K562 (cell line): ENCODE results near the gene GIPC3. TPM values are rescaled to one million over a fixed set of nuclear protein-coding genes. Genes with fewer than 3 reads are reported as not detected.

Experiments
- ATAC-seq: fragments of 200-7000 bp; cut with Tn5 transposase; 3 replicates; pipeline ENCODE4 v1.9.1; 2020; ENCODE audit warnings: moderate library complexity
- BruUV-seq: library from RNA; stranded (reverse); fragments of 400-500 nt; replicated peaks from 2 replicates; lab custom pipeline; 2021; lab: Mats Ljungman, UMichigan
- CTCF ChIA-PET: fragments of 300-600 bp; formaldehyde crosslinking; extraction: SDS; loops from one replicate; lab custom pipeline; 2021; ENCODE audit warnings: low intra/inter-chr PET ratio; lab: Yijun Ruan, JAX
- POLR2A ChIA-PET: fragments of 300-600, 350-650 bp; sonication (Branson Sonifier 250); formaldehyde crosslinking; extraction: SDS; loops from one replicate; lab custom pipeline; 2021; ENCODE audit warnings: antibody characterized with exemption, inconsistent platforms; lab: Yijun Ruan, JAX
- DNase-seq, 4 experiments: peaks; one replicate each; pipeline versions ENCODE4 v3.0.0 to v3.0.0-alpha.2; 2011 to 2018; ENCODE audit warnings: low spot score in 3 of 4, mixed read lengths in 3 of 4; ENCODE audit errors: extremely low read depth in 1 of 4
- FAIRE-seq: peaks from 2 replicates; lab custom pipeline; 2011; peaks lifted over from hg19 to GRCh38; lab: Jason Lieb, UNC
- H2AFZ ChIP-seq: 2 replicates; pipeline ENCODE4 v1.6.0; 2011; ENCODE audit warnings: low read depth, low read length, control low read depth, inconsistent platforms
- H3K27ac ChIP-seq: fragments of 200-600 bp; 3 replicates; pipeline ENCODE4 v1.8.0; 2011; ENCODE audit warnings: low read depth, mild to moderate bottlenecking, control low read depth, inconsistent platforms, low read length, moderate library complexity, mixed read lengths; ENCODE audit errors: extremely low read depth
- H3K27me3 ChIP-seq, 2 experiments: fragments of 300-600 bp in 1 of 2; 2 replicates in 1 of 2; 3 replicates in 1 of 2; pipeline versions ENCODE4 v1.6.0 to v1.8.0; 2011; ENCODE audit warnings: inconsistent platforms in 2 of 2, low read length in 2 of 2, mild to moderate bottlenecking in 1 of 2, mixed read lengths in 1 of 2, moderate library complexity in 1 of 2; ENCODE audit not compliant: control insufficient read depth in 2 of 2, insufficient read depth in 2 of 2
- H3K36me3 ChIP-seq: fragments of 300-600 bp; 3 replicates; pipeline ENCODE4 v1.8.0; 2011; ENCODE audit warnings: mild to moderate bottlenecking, low read length, inconsistent platforms; ENCODE audit not compliant: control insufficient read depth, insufficient read depth
- H3K4me1 ChIP-seq, 2 experiments: fragments of 200-600 bp in 1 of 2; replicated peaks in 1 of 2; 2 replicates in 1 of 2; 3 replicates in 1 of 2; pipeline versions ENCODE4 v1.5.1 to v1.8.0; 2011; ENCODE audit warnings: inconsistent platforms in 2 of 2, low read length in 2 of 2, mild to moderate bottlenecking in 1 of 2, mixed read lengths in 1 of 2, moderate library complexity in 1 of 2; ENCODE audit not compliant: control insufficient read depth in 2 of 2, insufficient read depth in 2 of 2
- H3K4me2 ChIP-seq: 2 replicates; pipeline ENCODE4 v1.6.1; 2011; ENCODE audit warnings: low read length, control low read depth, inconsistent platforms, mixed read lengths; ENCODE audit not compliant: insufficient read depth
- H3K4me3 ChIP-seq: fragments of 200-600 bp; sonication (generic), shearing (Covaris generic); 2 replicates; pipeline ENCODE4 v1.5.1; 2016; ENCODE audit warnings: control low read depth, inconsistent platforms
- H3K79me2 ChIP-seq: fragments of 200-600 bp; 3 replicates; pipeline ENCODE4 v1.8.0; 2011; ENCODE audit warnings: low read length, inconsistent platforms; ENCODE audit not compliant: control insufficient read depth, insufficient read depth
- H3K9ac ChIP-seq, 2 experiments: 2 replicates each; pipeline versions ENCODE4 v1.6.0 to v1.6.1; 2011; ENCODE audit warnings: low read depth in 2 of 2, low read length in 2 of 2, control low read depth in 1 of 2, inconsistent platforms in 1 of 2, mild to moderate bottlenecking in 1 of 2, mixed read lengths in 1 of 2; ENCODE audit not compliant: insufficient read depth in 1 of 2
- H3K9me1 ChIP-seq: one replicate; pipeline ENCODE4 v1.6.0; 2011; ENCODE audit warnings: inconsistent platforms, mild to moderate bottlenecking, low read length, moderate library complexity; ENCODE audit not compliant: control insufficient read depth, insufficient read depth
- H3K9me3 ChIP-seq: replicated peaks from 2 replicates; pipeline ENCODE4 v1.5.1; 2011; ENCODE audit warnings: low read depth, low read length, inconsistent platforms; ENCODE audit not compliant: control insufficient read depth, insufficient read depth
- H4K20me1 ChIP-seq: replicated peaks from 2 replicates; pipeline ENCODE4 v1.6.1; 2011; ENCODE audit warnings: low read length, inconsistent platforms, mixed read lengths; ENCODE audit not compliant: control insufficient read depth, insufficient read depth
- ARHGAP35 ChIP-seq: fragments of 450-650 bp; IDR thresholded peaks from 2 replicates; pipeline ENCODE4 v1.6.1; 2018; ENCODE audit not compliant: partially characterized antibody
- PATZ1 ChIP-seq: fragments of 250-450 bp; sonication (Bioruptor Pico); IDR thresholded peaks from 2 replicates; pipeline ENCODE4 v1.5.0; 2020; ENCODE audit warnings: mild to moderate bottlenecking, borderline replicate concordance
- ZNF318 ChIP-seq, 2 experiments: fragments of 450-650 bp; IDR thresholded peaks; 2 replicates each; pipeline ENCODE4 v1.6.1; 2016; ENCODE audit warnings: mild to moderate bottlenecking in 2 of 2, borderline replicate concordance in 1 of 2, low read depth in 1 of 2, moderate library complexity in 1 of 2
- WGBS: fragments of 100-300 bp; shearing (Covaris generic); methylation state at CpG from one replicate; pipeline ENCODE4 v1.1.6; 2016; ENCODE audit warnings: low coverage, mixed read lengths; ENCODE audit not compliant: insufficient coverage; ENCODE audit errors: missing lambda C conversion rate; 5-methylcytosine and 5-hydroxymethylcytosine counted together
- in situ Hi-C: fragments of 300-500 bp; cut with MboI; formaldehyde crosslinking; loops from 4 replicates; pipeline ENCODE4 v1.15.0; 2018; ENCODE audit warnings: inconsistent platforms, mixed read lengths
- intact Hi-C: fragments of 100-400 bp; cut with micrococcal nuclease; formaldehyde crosslinking; loops from 2 replicates; pipeline ENCODE4 v1.14.2; 2022
- polyA plus RNA-seq, 8 experiments: library from polyadenylated mRNA; depleted of rRNA in 4 of 8; stranded (reverse) in 5 of 8; unstranded in 3 of 8; fragments of >200 nt; fragmentation: Nextera tagmentation in 2 of 8; fragmentation: Illumina TruSeq in 1 of 8; extraction: Ambion mirVana in 2 of 8; extraction: Trizol in 1 of 8; gene quantifications; 2 replicates each; pipeline versions ENCODE4 v1.2.1 to v1.2.3, GENCODE V29; 2011 to 2014; ENCODE audit warnings: inconsistent platforms in 1 of 8, missing spikeins in 1 of 8
- total RNA-seq, 7 experiments: library from RNA; depleted of rRNA in 6 of 7; stranded (reverse); fragments of >200 nt in 6 of 7; fragmentation: Illumina TruSeq in 2 of 7; extraction: Trizol in 2 of 7; gene quantifications; 2 replicates each; pipeline versions ENCODE4 v1.2.1 to v1.2.3, GENCODE V29; 2011 to 2021; ENCODE audit warnings: low replicate concordance in 1 of 7

Gene GIPC3
- total and polyA plus RNA-seq, 9 of the 15 experiments (the other 6 are each of a cell fraction or from before 2014, with no cell fraction given) = 0.03 to 3.6 (median 1.5) TPM; not detected in 1

- Histone ChIP-seq H3K27ac (peak overlapping the region; percentile 98), H4K20me1 (no peaks in the 10 kb centered on the region), H3K79me2 (peaks cover 47% of the 10 kb centered on the region), H3K4me3 (peak overlapping the region; percentile 89), H3K36me3 (peaks cover 45% of the 10 kb centered on the region; the same call in 2 of the 3 replicates), H3K9ac (peak overlapping the region; percentile 92), H3K27me3 (no peaks in the 10 kb centered on the region), H2AFZ (peak overlapping the region; percentile 79), H3K9me1 (peaks cover 2% of the 10 kb centered on the region), H3K4me1 (peaks cover 39 to 95% of the 10 kb centered on the region in 2 experiments), H3K4me2 (peak overlapping the region; percentile 91), H3K9me3 (no peaks in the 10 kb centered on the region; the same call in 1 of the 2 replicates)
- DNase-seq (peak; percentile 64 to 84 (median 68)), FAIRE-seq (no peak), ATAC-seq (peak; percentile 56)
- in situ Hi-C loops = no loop called here
- WGBS = 0% methylated on average over 16 of the region's 22 CpGs
- intact Hi-C loops = loop anchor here (10.0 kb wide), 1 partner anchor 63 kb away; no protein-coding TSS in a partner anchor
- ChIA-PET POLR2A (interaction anchor here (0.5 to 4.0 kb wide), 13 partner anchors 12 to 834 kb away, joined by 3 to 29 read pairs (median 4); partner anchors contain the start of gene MFSD12), CTCF (no interaction called here)
- TSS peak; percentile 76 for BruUV-seq
- no peak for TF ChIP-seq ZNF318 (IDR thresholded peaks at IDR 0.05; ENCODE audit: borderline replicate concordance in 1 of 2, low read depth in 1 of 2)
- no peak for TF ChIP-seq PATZ1 (CRISPR knock-in tag)
- TF ChIP-seq ARHGAP35 = no peak
Observed at GRCh38 chr19:3607303-3608078, 22.2 kb downstream of the GIPC3 start.
